HepG2 (cell line): ENCODE results near the gene CAMK2D. TPM values are rescaled to one million over a fixed set of nuclear protein-coding genes. Genes with fewer than 3 reads are reported as not detected.

Experiments used
- ATF7-NPFF ChIP-seq: sonication (generic); formaldehyde crosslinking; IDR thresholded peaks from 2 replicates; pipeline ENCODE4 v1.8.1; 2023; ENCODE audit warnings: mild to moderate bottlenecking, low read depth, missing genetic modification reagents, moderate library complexity
- CBX1 ChIP-seq: IDR thresholded peaks from one replicate; pipeline ENCODE4 v1.6.1; 2016; ENCODE audit warnings: antibody characterized with exemption, low read depth
- FIP1L1 ChIP-seq: fragments of 200-400 bp; formaldehyde crosslinking; IDR thresholded peaks from 2 replicates; pipeline ENCODE4 v1.6.1; 2018; ENCODE audit warnings: low read depth, mild to moderate bottlenecking, low read length, moderate library complexity, borderline replicate concordance; ENCODE audit not compliant: insufficient read depth
- FUBP1 ChIP-seq: sonication (generic); formaldehyde crosslinking; IDR thresholded peaks from 2 replicates; pipeline ENCODE4 v1.5.1; 2020; ENCODE audit warnings: missing genetic modification reagents, mild to moderate bottlenecking, borderline replicate concordance
- HES4 ChIP-seq: sonication (generic); formaldehyde crosslinking; IDR thresholded peaks from 2 replicates; pipeline ENCODE4 v1.9.0; 2021; ENCODE audit warnings: mild to moderate bottlenecking, missing genetic modification reagents, borderline replicate concordance
- IKZF5 ChIP-seq: IDR thresholded peaks from 2 replicates; pipeline ENCODE4 v1.6.1; 2018; ENCODE audit warnings: missing genetic modification reagents, mild to moderate bottlenecking, missing compliant biosample characterization
- NFYB ChIP-seq: sonication (generic); formaldehyde crosslinking; IDR thresholded peaks from 2 replicates; pipeline ENCODE4 v1.4.0; 2020; ENCODE audit warnings: missing genetic modification reagents
- PHB2 ChIP-seq: fragments of 450-650 bp; IDR thresholded peaks from 2 replicates; pipeline ENCODE4 v1.6.1; 2018; ENCODE audit not compliant: partially characterized antibody
- REXO4 ChIP-seq: sonication (generic); formaldehyde crosslinking; IDR thresholded peaks from 2 replicates; pipeline ENCODE4 v1.8.0; 2022; ENCODE audit warnings: missing genetic modification reagents, mild to moderate bottlenecking, borderline replicate concordance
- SP1 ChIP-seq, 2 experiments: fragments of 450-650 bp in 1 of 2; sonication (generic) in 1 of 2; formaldehyde crosslinking in 1 of 2; IDR thresholded peaks; 2 replicates each; pipeline versions ENCODE4 v1.4.0 to v1.6.1; 2016 to 2020; ENCODE audit warnings: missing genetic modification reagents in 1 of 2
- TFDP1 ChIP-seq: IDR thresholded peaks from 2 replicates; pipeline ENCODE4 v1.6.1; 2016; ENCODE audit warnings: missing compliant biosample characterization, missing genetic modification reagents, borderline replicate concordance
- TOE1 ChIP-seq: sonication (generic); formaldehyde crosslinking; IDR thresholded peaks from 2 replicates; pipeline ENCODE4 v1.4.0; 2020; ENCODE audit warnings: mild to moderate bottlenecking, missing genetic modification reagents
- ZEB1 ChIP-seq: IDR thresholded peaks from 2 replicates; pipeline ENCODE4 v1.6.1; 2012; ENCODE audit warnings: mild to moderate bottlenecking, low read depth, inconsistent platforms; ENCODE audit not compliant: insufficient replicate concordance
- ZNF256 ChIP-seq: sonication (generic); formaldehyde crosslinking; conservative IDR thresholded peaks from 2 replicates; pipeline ENCODE4 v1.4.0; 2020; ENCODE audit warnings: missing genetic modification reagents
- ZNF605 ChIP-seq: sonication (generic); formaldehyde crosslinking; IDR thresholded peaks from 2 replicates; pipeline ENCODE4 v1.8.0; 2022; ENCODE audit warnings: mild to moderate bottlenecking, missing genetic modification reagents
- ZSCAN12 ChIP-seq: sonication (generic); formaldehyde crosslinking; IDR thresholded peaks from 2 replicates; pipeline ENCODE4 v1.9.0; 2021; ENCODE audit warnings: mild to moderate bottlenecking, missing genetic modification reagents
- polyA plus RNA-seq, 8 experiments: library from polyadenylated mRNA; depleted of rRNA in 3 of 8; stranded (reverse) in 7 of 8; unstranded in 1 of 8; fragments of >200 nt; fragmentation: Illumina TruSeq in 4 of 8; extraction: Trizol in 4 of 8; gene quantifications; 2 replicates each; pipeline versions ENCODE4 v1.2.1 to v1.2.3, GENCODE V29; 2011 to 2016; ENCODE audit warnings: low read depth in 4 of 8, missing spikeins in 1 of 8, mixed read lengths in 1 of 8; ENCODE audit not compliant: insufficient read depth in 1 of 8
- total RNA-seq, 5 experiments: library from RNA; depleted of rRNA; stranded (reverse); fragments of >200 nt; fragmentation: Illumina TruSeq; extraction: Trizol; gene quantifications; 2 replicates each; pipeline ENCODE4 v1.2.3, GENCODE V29; 2016; ENCODE audit warnings: low read depth in 1 of 5
- TF ChIP-seq, protein P1 (sequence below): sonication (generic); formaldehyde crosslinking; IDR thresholded peaks from 2 replicates; pipeline ENCODE4 v1.9.0; 2022; ENCODE audit warnings: missing genetic modification reagents, mild to moderate bottlenecking, borderline replicate concordance
- TF ChIP-seq, protein P2 (sequence below): sonication (generic); formaldehyde crosslinking; IDR thresholded peaks from 2 replicates; pipeline ENCODE4 v1.8.0; 2022; ENCODE audit warnings: mild to moderate bottlenecking, missing genetic modification reagents

CAMK2D gene
- total and polyA plus RNA-seq, 2 of the 13 experiments (the other 11 are each of a cell fraction or from before 2014, with no cell fraction given), result 18.0 to 65.4 TPM

GRCh38 chr4:113762186-113763028 is 869 bp upstream of the CAMK2D start (continued):
- TF ChIP-seq ZNF605 (CRISPR knock-in tag) (0 out of 2 replicates have a peak, but pooled peaks have one; percentile 69), FIP1L1 (no peak), TOE1 (no peak), PHB2 (no peak), IKZF5 (CRISPR knock-in tag) (peak; percentile 26), ZSCAN12 (CRISPR knock-in tag) (no peak), NFYB (CRISPR knock-in tag) (peak; percentile 28; the same call in 1 of the 2 replicates), ZEB1 (no peak), FUBP1 (CRISPR knock-in tag) (no peak), HES4 (CRISPR knock-in tag) (peak; percentile 50; the same call in 1 of the 2 replicates), SP1 (IDR thresholded peaks at IDR 0.05) (no peak), SP1 (CRISPR knock-in tag; IDR thresholded peaks at IDR 0.05) (0 out of 2 replicates have a peak, but pooled peaks have one; percentile 20), CBX1 (peak; percentile 79), ZNF256 (CRISPR knock-in tag) (no peak), ATF7-NPFF (no peak), REXO4 (CRISPR knock-in tag) (no peak), TFDP1 (CRISPR knock-in tag) (peak; percentile 74; the same call in 1 of the 2 replicates)
- TF ChIP-seq, protein P1, sequence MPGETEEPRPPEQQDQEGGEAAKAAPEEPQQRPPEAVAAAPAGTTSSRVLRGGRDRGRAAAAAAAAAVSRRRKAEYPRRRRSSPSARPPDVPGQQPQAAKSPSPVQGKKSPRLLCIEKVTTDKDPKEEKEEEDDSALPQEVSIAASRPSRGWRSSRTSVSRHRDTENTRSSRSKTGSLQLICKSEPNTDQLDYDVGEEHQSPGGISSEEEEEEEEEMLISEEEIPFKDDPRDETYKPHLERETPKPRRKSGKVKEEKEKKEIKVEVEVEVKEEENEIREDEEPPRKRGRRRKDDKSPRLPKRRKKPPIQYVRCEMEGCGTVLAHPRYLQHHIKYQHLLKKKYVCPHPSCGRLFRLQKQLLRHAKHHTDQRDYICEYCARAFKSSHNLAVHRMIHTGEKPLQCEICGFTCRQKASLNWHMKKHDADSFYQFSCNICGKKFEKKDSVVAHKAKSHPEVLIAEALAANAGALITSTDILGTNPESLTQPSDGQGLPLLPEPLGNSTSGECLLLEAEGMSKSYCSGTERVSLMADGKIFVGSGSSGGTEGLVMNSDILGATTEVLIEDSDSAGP (CRISPR knock-in tag), result peak; percentile 88; the same call in 1 of the 2 replicates
- TF ChIP-seq, protein P2, sequence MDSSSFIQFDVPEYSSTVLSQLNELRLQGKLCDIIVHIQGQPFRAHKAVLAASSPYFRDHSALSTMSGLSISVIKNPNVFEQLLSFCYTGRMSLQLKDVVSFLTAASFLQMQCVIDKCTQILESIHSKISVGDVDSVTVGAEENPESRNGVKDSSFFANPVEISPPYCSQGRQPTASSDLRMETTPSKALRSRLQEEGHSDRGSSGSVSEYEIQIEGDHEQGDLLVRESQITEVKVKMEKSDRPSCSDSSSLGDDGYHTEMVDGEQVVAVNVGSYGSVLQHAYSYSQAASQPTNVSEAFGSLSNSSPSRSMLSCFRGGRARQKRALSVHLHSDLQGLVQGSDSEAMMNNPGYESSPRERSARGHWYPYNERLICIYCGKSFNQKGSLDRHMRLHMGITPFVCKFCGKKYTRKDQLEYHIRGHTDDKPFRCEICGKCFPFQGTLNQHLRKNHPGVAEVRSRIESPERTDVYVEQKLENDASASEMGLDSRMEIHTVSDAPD (CRISPR knock-in tag), result no peak; the same call in 1 of the 2 replicates
